GM18517 (cell line): ENCODE results near the gene TSEN54.

Experiments
- ATAC-seq: cut with Tn5 transposase; IDR thresholded peaks from one replicate; pipeline ENCODE4 v1.9.1; 2021; ENCODE audit warnings: mild to moderate bottlenecking, moderate library complexity; ENCODE audit not compliant: unreplicated experiment

The TSEN54 gene

GRCh38 chr17:75502721-75503329 lies 13.5 kb upstream of the TSEN54 start:
- no peak for ATAC-seq

DNA sequence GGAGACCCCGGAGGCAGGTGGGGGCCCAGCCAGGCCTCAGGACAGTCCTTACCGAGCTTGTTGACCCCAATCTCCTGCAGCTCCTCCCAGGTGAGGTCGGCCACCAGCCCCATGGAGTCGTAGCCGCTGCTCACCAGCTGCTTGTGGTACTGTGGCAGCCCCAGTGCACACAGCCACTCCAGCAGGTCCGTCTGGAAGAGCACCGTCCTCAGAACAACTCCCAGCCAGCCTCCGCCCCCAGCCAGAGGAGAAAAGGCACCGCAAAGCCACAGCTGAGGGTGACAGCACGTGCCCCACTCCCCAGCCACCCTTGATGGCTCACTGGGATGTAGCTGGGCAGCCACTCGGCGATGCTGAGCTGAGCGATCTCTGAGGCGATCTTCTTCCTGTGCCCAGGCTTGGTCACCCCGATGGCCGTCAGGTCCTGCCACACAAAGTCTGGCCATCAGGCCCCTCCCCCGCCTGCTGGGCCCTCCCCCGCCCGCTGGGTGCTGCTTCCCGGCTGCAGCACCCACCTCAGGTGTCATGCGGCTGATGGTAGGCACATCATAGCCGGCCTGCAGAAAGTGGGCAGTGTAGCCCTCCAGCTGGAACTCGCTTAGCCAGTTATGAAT lies 12.9 kb upstream of the TSEN54 start:
- ATAC-seq: no peak

- no peak for ATAC-seq
These were observed 12.4 kb upstream of the TSEN54 start for GRCh38 chr17:75503976-75504346.

GRCh38 chr17:75504347-75505151 lies 11.8 kb upstream of the TSEN54 start:
- ATAC-seq: no peak

DNA sequence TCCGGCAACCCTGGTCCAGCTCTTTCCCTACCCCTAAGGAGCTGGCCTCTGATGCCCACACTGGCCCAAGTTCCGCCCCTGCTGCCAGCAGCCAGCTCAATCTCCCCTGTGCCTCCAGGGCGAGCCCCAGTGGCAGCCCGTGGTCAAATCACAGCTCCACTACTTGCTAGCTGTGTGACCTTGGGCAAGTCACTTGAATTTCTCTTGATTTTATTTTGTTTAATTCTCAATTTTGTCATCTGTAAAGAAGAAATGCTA lies 11.2 kb upstream of the TSEN54 start:
- no peak for ATAC-seq

GRCh38 chr17:75505640-75506039 lies 10.7 kb upstream of the TSEN54 start:
- ATAC-seq: no peak

GRCh38 chr17:75506134-75506533 lies 10.2 kb upstream of the TSEN54 start:
- ATAC-seq: no peak

- ATAC-seq: no peak
These were observed 9.4 kb upstream of the TSEN54 start for GRCh38 chr17:75506888-75507287.

DNA sequence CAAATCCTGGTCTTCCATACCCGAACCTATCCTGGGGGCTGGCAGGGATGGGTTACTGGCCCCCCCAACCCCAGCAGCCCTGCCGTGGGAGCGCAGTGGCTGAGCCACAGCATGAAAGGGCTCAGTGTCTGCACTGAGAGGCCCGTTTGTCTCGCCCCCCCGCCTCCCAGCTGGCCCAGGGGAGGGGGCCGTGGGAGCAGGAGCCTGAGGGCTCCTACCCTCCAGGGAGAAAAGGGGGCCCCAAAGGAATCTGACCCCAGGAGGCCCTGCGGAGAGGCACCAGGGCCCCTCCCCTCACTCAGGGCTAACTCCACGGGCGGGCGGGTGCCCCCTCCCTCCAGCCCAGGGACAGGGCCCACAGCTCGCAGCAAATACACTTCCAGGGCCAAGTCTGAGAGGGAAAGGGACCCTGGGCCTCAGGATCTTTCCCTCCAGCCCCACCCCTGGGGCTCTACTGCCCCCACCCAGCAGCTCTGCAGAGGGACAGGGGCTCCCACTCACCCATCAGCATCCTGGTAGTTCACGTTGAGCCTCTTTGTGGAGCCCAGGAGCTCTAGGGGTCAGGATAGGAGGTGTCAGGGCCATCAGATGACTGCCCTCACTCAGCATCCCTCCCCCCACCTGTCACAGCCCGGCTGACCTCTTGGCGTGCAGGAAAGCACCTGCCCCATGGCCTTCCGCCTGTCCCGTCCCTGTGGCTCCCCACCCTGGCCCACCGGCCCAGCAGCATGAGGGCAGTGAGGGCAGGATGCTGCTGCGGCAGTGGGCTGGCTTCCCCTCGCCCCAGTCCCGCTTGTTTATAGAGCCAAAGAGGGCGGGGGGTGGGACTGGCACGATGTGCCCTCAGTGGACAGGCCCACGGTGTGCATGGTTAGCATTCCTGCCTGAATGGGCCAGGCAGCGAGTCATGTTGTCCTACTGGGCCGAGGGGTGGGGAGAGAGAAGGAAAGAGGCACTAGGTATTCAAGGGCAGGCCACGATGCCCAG lies 8.3 kb upstream of the TSEN54 start:
- no peak for ATAC-seq

- ATAC-seq: no peak
These were observed 7.4 kb upstream of the TSEN54 start for GRCh38 chr17:75508931-75509361.

- no peak for ATAC-seq
These were observed 6.6 kb upstream of the TSEN54 start for GRCh38 chr17:75509528-75510258.

GRCh38 chr17:75511270-75511609 lies 5.1 kb upstream of the TSEN54 start:
- ATAC-seq: no peak

- no peak for ATAC-seq
These were observed 4.4 kb upstream of the TSEN54 start for GRCh38 chr17:75511610-75512575.

- ATAC-seq: no peak
These were observed 3.2 kb upstream of the TSEN54 start for GRCh38 chr17:75512926-75513640.

DNA sequence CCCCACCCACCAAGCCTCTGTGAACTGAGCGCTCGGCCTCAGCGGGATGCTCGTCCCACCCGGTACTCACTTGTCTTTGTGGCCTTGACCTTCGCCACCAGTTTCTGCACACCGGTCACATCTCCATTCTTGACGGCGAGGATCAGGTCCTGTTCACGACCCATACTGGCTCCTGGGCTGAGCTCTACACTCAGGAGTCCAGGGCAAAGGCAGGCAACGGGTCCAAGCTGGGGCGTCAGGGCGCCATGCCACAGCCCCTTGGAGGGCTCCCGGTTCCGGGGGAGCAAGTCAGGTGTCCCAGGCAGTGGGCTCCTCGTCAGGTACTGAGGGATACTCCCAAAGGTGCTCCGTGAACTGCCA lies 2.7 kb upstream of the TSEN54 start:
- no peak for ATAC-seq

DNA sequence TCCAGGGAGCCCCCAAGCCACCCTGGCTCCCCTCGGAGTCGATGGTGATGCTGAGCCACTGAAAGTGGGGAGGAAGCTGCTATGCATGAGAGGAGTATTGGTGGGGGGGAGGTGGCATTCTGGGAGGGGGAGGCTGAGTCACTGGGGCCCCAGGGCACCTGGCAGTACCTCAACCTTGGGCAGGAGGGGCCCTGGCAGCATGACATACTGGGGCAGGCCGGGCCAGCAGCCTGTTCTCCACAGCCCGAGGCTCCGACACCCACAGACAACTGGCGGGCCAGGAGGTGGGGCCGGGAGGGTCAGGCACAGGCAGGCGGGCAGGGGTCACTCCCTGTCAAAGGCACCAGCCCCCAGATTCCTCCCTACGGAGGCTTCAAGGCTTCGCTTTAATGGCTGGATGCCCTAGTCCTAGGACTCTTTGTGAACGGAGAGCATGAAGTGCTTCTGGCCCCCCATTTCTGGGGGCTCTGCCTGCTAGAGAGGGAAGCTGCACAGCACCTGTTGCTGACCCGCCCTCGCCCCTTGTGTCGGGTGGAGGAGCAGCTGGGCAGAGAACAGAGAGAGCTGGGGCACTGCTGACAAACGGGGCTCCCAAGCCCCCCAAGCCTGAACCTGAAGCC lies 1.9 kb upstream of the TSEN54 start:
- ATAC-seq: no peak

- ATAC-seq: no peak
These were observed 1.3 kb upstream of the TSEN54 start for GRCh38 chr17:75514919-75515495.
